Neuronal stem cell (in vitro differentiated cells): ENCODE measurements around the gene NEK10.

Experiments
- DNase-seq: peaks from one replicate; pipeline ENCODE4 v3.0.0-alpha.2; 2013; ENCODE audit warnings: low spot score
- H2AFZ ChIP-seq: one replicate; pipeline ENCODE4 v1.6.1; 2013; ENCODE audit warnings: mild to moderate bottlenecking, low read length, inconsistent platforms
- H2AK5ac ChIP-seq: 2 replicates; pipeline ENCODE4 v1.6.1; 2013; ENCODE audit warnings: low read depth, mild to moderate bottlenecking, inconsistent platforms, low read length, moderate library complexity, mixed read lengths
- H2BK120ac ChIP-seq: 2 replicates; pipeline ENCODE4 v1.6.1; 2013; ENCODE audit warnings: low read depth, mild to moderate bottlenecking, inconsistent platforms, low read length, moderate library complexity, mixed read lengths
- H2BK12ac ChIP-seq: one replicate; pipeline ENCODE4 v1.6.1; 2013; ENCODE audit warnings: low read length, inconsistent platforms
- H2BK15ac ChIP-seq: 2 replicates; pipeline ENCODE4 v1.6.1; 2013; ENCODE audit warnings: mild to moderate bottlenecking, low read length, inconsistent platforms, mixed read lengths
- H2BK5ac ChIP-seq: one replicate; pipeline ENCODE4 v1.6.1; 2013; ENCODE audit warnings: inconsistent platforms, mild to moderate bottlenecking, low read length, moderate library complexity
- H3K14ac ChIP-seq: one replicate; pipeline ENCODE4 v1.6.1; 2013; ENCODE audit warnings: low read length, inconsistent platforms
- H3K18ac ChIP-seq: 2 replicates; pipeline ENCODE4 v1.6.1; 2013; ENCODE audit warnings: low read length, inconsistent platforms
- H3K23ac ChIP-seq: 2 replicates; pipeline ENCODE4 v1.6.1; 2013; ENCODE audit warnings: low read depth, mild to moderate bottlenecking, mixed read lengths, low read length, inconsistent platforms; ENCODE audit not compliant: poor library complexity
- H3K27ac ChIP-seq: replicated peaks from 3 replicates; pipeline ENCODE4 v1.5.1; 2013; ENCODE audit warnings: low read length, inconsistent platforms
- H3K27me3 ChIP-seq, 3 experiments: 2 replicates each; pipeline ENCODE4 v1.6.1; 2013; ENCODE audit warnings: low read length in 3 of 3, mild to moderate bottlenecking in 2 of 3, inconsistent platforms in 1 of 3, low read depth in 1 of 3, mixed read lengths in 1 of 3, moderate library complexity in 1 of 3; ENCODE audit not compliant: control insufficient read depth in 3 of 3, insufficient read depth in 3 of 3
- H3K36me3 ChIP-seq, 2 donors: replicated peaks in 1 of 2; 2 replicates each; pipeline ENCODE4 v1.6.1; 2013; ENCODE audit warnings: low read length in 2 of 2; ENCODE audit not compliant: control insufficient read depth in 2 of 2, insufficient read depth in 2 of 2
- H3K4ac ChIP-seq: 2 replicates; pipeline ENCODE4 v1.6.1; 2013; ENCODE audit warnings: inconsistent platforms, mild to moderate bottlenecking, low read length, moderate library complexity
- H3K4me1 ChIP-seq, 2 donors: 1 replicate in 1 of 2; 2 replicates in 1 of 2; pipeline ENCODE4 v1.6.1; 2013; ENCODE audit warnings: low read length in 2 of 2, low read depth in 1 of 2; ENCODE audit not compliant: control insufficient read depth in 2 of 2, insufficient read depth in 1 of 2
- H3K4me2 ChIP-seq: one replicate; pipeline ENCODE4 v1.6.1; 2013; ENCODE audit warnings: mild to moderate bottlenecking, low read length, inconsistent platforms; ENCODE audit not compliant: insufficient read depth, poor library complexity, severe bottlenecking
- H3K4me3 ChIP-seq, 2 donors: 2 replicates each; pipeline ENCODE4 v1.5.1; 2013; ENCODE audit warnings: low read length in 2 of 2, mild to moderate bottlenecking in 2 of 2, inconsistent platforms in 1 of 2, moderate library complexity in 1 of 2
- H3K79me1 ChIP-seq: one replicate; pipeline ENCODE4 v1.6.1; 2013; ENCODE audit warnings: low read depth, mild to moderate bottlenecking, inconsistent platforms, low read length, moderate library complexity
- H3K9ac ChIP-seq: one replicate; pipeline ENCODE4 v1.6.1; 2013; ENCODE audit warnings: mild to moderate bottlenecking, low read depth, low read length, inconsistent platforms; ENCODE audit not compliant: poor library complexity
- H3K9me3 ChIP-seq, 2 donors: replicated peaks in 1 of 2; 2 replicates each; pipeline versions ENCODE3 to v1.6.1; 2013; ENCODE audit warnings: low read length in 2 of 2, mild to moderate bottlenecking in 2 of 2, inconsistent platforms in 1 of 2, low read depth in 1 of 2, mixed read lengths in 1 of 2, moderate library complexity in 1 of 2; ENCODE audit not compliant: control insufficient read depth in 2 of 2, insufficient read depth in 1 of 2
- H4K8ac ChIP-seq: one replicate; pipeline ENCODE4 v1.6.1; 2013; ENCODE audit warnings: low read depth, mild to moderate bottlenecking, inconsistent platforms, low read length, moderate library complexity
- H4K91ac ChIP-seq: one replicate; pipeline ENCODE4 v1.6.1; 2013; ENCODE audit warnings: low read length, low read depth, mild to moderate bottlenecking, inconsistent platforms; ENCODE audit not compliant: poor library complexity
- WGBS, 2 donors: extraction: QIAGEN DNeasy Blood & Tissue Kit; methylation state at CpG; one replicate each; pipeline ENCODE4 v1.1.7; 2013; ENCODE audit warnings: missing lambda C conversion rate in 2 of 2, mixed read lengths in 1 of 2; ENCODE audit not compliant: insufficient read length in 2 of 2, insufficient replicate concordance in 1 of 2; ENCODE audit errors: extremely low coverage in 2 of 2; 5-methylcytosine and 5-hydroxymethylcytosine counted together

NEK10 gene

DNA sequence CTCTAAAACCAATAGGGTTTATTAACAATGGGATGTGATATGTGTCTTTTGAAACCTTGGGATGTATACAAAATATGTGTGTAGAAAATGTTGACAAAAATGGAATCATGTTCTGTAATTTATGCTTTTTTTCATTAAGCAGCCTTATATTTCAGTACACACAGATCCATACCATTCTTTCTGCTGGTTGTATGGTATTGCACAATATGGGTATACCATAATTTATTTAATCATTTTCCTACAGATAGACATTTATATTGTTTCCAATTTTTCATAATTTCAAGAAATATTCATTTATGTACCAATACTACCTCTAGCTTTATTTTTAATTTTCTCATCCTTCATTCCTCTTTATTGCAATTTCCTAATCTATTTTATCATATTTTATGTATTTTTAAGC lies 83.5 kb downstream of the NEK10 start:
- DNase-seq, result no peak
- H3K18ac ChIP-seq, result no peak overlapping the region
- H4K91ac ChIP-seq, result no peak overlapping the region

DNA sequence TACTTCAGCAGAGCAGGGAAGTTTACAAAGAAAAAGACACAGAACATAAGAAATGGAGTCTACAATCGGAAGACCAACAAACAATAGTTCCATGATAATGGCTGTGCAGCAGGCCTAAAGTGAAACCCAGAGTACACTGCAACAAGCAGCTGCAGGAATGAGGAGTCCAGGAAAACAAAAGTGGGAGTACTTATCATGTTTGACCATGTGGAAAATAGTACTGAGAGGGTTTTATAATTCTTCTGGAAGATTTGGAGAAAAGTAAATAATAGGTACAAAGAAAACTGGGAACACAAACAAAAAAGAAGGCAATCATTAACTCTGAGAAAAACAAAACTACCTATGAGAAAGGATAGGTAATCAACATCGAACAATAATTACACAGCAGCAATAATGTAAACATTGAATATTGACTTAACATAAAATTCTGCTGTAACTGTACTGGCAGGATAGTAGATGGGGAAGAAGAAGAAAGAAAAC lies 87.5 kb downstream of the NEK10 start:
- Histone ChIP-seq H3K4me2 (no peak overlapping the region), H3K9ac (no peak overlapping the region), H3K18ac (no peak overlapping the region), H2AFZ (no peak overlapping the region), H3K4ac (no peak overlapping the region), H3K9me3 (peaks cover 0 to 4% of the 10 kb centered on the region in 2 donors), H3K79me1 (no peaks in the 10 kb centered on the region), H3K27ac (no peak overlapping the region), H3K23ac (no peak overlapping the region), H3K36me3 (no peaks in the 10 kb centered on the region), H2BK15ac (no peak overlapping the region), H4K8ac (no peak overlapping the region), H2BK120ac (no peak overlapping the region), H2BK5ac (no peak overlapping the region), H3K4me1 (no peaks in the 10 kb centered on the region), H3K14ac (no peak overlapping the region), H3K4me3 (no peak overlapping the region), H3K27me3 (no peaks in the 10 kb centered on the region), H2BK12ac (no peak overlapping the region), H2AK5ac (no peak overlapping the region), H4K91ac (no peak overlapping the region)
- DNase-seq, result no peak
- WGBS, 2 donors, result no CpG with 5 or more reads among the region's 2 CpGs

More for the DNA sequence above, 83.5 kb downstream of the NEK10 start:
- no peak overlapping the region for H2BK15ac ChIP-seq
- no peak overlapping the region for H2AK5ac ChIP-seq
- no peak overlapping the region for H3K4me2 ChIP-seq
- no peak overlapping the region for H3K4ac ChIP-seq
- H3K23ac ChIP-seq, result no peak overlapping the region
- no peak overlapping the region for H2AFZ ChIP-seq
- H3K27ac ChIP-seq, result no peak overlapping the region
- H3K36me3 ChIP-seq, result no peaks in the 10 kb centered on the region
- H3K4me3 ChIP-seq, result no peak overlapping the region
- H2BK5ac ChIP-seq, result no peak overlapping the region
- H3K14ac ChIP-seq, result no peak overlapping the region
- no peaks in the 10 kb centered on the region for H3K79me1 ChIP-seq
- H3K9ac ChIP-seq, result no peak overlapping the region
- no peak overlapping the region for H4K8ac ChIP-seq
- no peaks in the 10 kb centered on the region for H3K4me1 ChIP-seq
- no peak overlapping the region for H2BK12ac ChIP-seq
- H3K9me3 ChIP-seq, result peaks cover 0 to 4% of the 10 kb centered on the region in 2 donors
- no peak overlapping the region for H2BK120ac ChIP-seq
- H3K27me3 ChIP-seq, result no peaks in the 10 kb centered on the region

DNA sequence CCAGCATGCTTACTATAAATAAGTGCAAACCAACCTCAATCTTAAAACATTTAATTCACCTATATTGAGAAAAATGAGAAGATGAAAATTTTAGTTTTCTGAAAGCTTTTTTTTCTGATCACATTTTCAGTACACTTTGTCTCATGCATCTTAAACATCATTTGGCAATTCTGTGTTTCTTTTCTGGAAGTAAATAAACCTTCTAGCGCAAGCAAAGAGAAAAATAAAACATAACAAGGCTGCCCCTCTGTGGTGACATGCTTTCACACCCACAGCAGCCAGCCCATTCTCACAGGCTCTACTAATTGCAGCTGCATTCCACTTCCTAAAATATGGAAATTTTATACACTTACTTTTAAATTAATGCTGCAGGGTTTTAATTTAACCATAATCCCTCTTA lies 90.1 kb downstream of the NEK10 start:
- no peaks in the 10 kb centered on the region for H3K79me1 ChIP-seq
- H3K14ac ChIP-seq, result no peak overlapping the region
- no peaks in the 10 kb centered on the region for H3K27me3 ChIP-seq
- peaks cover 0 to 4% of the 10 kb centered on the region in 2 donors for H3K9me3 ChIP-seq
- H3K4me3 ChIP-seq, result no peak overlapping the region
- no peak overlapping the region for H2AK5ac ChIP-seq
- no peak overlapping the region for H3K4ac ChIP-seq
- no peaks in the 10 kb centered on the region for H3K4me1 ChIP-seq
- DNase-seq, result no peak
- no peak overlapping the region for H2BK120ac ChIP-seq
- WGBS, 2 donors, result no CpG with 5 or more reads among the region's 1 CpG
- no peak overlapping the region for H3K23ac ChIP-seq
- H2BK12ac ChIP-seq, result no peak overlapping the region
- H3K18ac ChIP-seq, result no peak overlapping the region
- no peak overlapping the region for H4K8ac ChIP-seq
- H2AFZ ChIP-seq, result no peak overlapping the region
- no peak overlapping the region for H3K9ac ChIP-seq
- H3K36me3 ChIP-seq, result no peaks in the 10 kb centered on the region
- no peak overlapping the region for H2BK15ac ChIP-seq
- H4K91ac ChIP-seq, result no peak overlapping the region
- no peak overlapping the region for H3K27ac ChIP-seq
- no peak overlapping the region for H3K4me2 ChIP-seq
- no peak overlapping the region for H2BK5ac ChIP-seq

DNA sequence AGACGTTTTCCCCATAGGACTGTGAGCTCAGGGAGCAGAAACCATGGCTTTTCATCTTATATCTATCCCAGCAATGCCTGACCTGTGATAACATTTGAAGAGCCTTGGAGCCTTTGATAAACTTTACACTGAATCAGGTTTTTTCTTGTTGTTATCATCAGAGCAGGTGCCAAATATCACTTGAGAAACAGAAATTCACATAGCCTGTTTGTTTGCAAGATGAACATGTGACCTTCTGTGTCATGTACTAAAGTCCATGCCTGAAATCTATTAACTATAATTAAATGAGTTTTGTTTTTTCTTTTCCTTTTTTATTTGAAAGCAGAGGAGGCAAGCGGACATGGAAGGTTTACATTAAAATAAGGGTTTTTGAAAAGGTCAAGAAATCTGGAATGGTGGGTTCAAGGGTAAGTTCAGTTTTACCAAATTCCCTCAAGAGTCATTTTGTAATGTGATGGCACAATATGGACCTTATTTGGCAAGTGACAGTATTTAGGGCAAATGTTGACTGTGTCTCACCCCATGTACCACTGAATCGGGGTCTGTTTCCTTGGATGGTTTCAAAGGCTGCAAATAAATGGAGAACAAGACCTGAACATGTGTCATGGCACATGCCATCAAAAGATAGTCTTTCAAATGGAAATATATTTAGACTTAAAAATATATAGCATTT lies 90.7 kb downstream of the NEK10 start:
- Histone ChIP-seq H3K4ac (no peak overlapping the region), H3K36me3 (no peaks in the 10 kb centered on the region), H2BK15ac (no peak overlapping the region), H4K8ac (no peak overlapping the region), H4K91ac (no peak overlapping the region), H2BK120ac (no peak overlapping the region), H2BK5ac (no peak overlapping the region), H3K9me3 (peaks cover 0 to 4% of the 10 kb centered on the region in 2 donors), H3K9ac (no peak overlapping the region), H3K18ac (no peak overlapping the region), H3K27ac (no peak overlapping the region), H2BK12ac (no peak overlapping the region), H3K23ac (no peak overlapping the region), H3K14ac (no peak overlapping the region), H3K4me1 (no peaks in the 10 kb centered on the region), H3K4me2 (no peak overlapping the region), H2AK5ac (no peak overlapping the region), H3K27me3 (no peaks in the 10 kb centered on the region), H2AFZ (no peak overlapping the region), H3K79me1 (no peaks in the 10 kb centered on the region), H3K4me3 (no peak overlapping the region)
- DNase-seq, result no peak
- WGBS, 2 donors, result no CpG with 5 or more reads among the region's 3 CpGs
